NB4 (cell line): Measurements from ENCODE around the gene TRAM2.

Experiments
- DNase-seq: peaks from one replicate; pipeline ENCODE4 v3.0.0; 2010; ENCODE audit warnings: low read depth
- H3K4me3 ChIP-seq: one replicate; pipeline ENCODE4 v1.5.1; 2011; ENCODE audit warnings: mild to moderate bottlenecking, low read depth, low read length, moderate library complexity
- MAX ChIP-seq: IDR thresholded peaks from 2 replicates; pipeline ENCODE4 v1.6.1; 2011; ENCODE audit warnings: low read depth, low read length
- MYC ChIP-seq: IDR thresholded peaks from 2 replicates; pipeline ENCODE4 v1.6.1; 2011; ENCODE audit warnings: low read depth, low read length
- POLR2A ChIP-seq: IDR thresholded peaks from 2 replicates; pipeline ENCODE4 v1.6.1; 2011; ENCODE audit warnings: mild to moderate bottlenecking; ENCODE audit not compliant: insufficient read length; ENCODE audit errors: extremely low read depth
- TF ChIP-seq, protein P1 (sequence below): IDR thresholded peaks from one replicate; pipeline ENCODE4 v1.5.1; 2012; ENCODE audit warnings: low read depth, low read length

Gene TRAM2

GRCh38 chr6:52590152-52590891 lies 13.5 kb upstream of the TRAM2 start:
- no peak for DNase-seq
- H3K4me3 ChIP-seq: no peak overlapping the region
- TF ChIP-seq, protein P1, sequence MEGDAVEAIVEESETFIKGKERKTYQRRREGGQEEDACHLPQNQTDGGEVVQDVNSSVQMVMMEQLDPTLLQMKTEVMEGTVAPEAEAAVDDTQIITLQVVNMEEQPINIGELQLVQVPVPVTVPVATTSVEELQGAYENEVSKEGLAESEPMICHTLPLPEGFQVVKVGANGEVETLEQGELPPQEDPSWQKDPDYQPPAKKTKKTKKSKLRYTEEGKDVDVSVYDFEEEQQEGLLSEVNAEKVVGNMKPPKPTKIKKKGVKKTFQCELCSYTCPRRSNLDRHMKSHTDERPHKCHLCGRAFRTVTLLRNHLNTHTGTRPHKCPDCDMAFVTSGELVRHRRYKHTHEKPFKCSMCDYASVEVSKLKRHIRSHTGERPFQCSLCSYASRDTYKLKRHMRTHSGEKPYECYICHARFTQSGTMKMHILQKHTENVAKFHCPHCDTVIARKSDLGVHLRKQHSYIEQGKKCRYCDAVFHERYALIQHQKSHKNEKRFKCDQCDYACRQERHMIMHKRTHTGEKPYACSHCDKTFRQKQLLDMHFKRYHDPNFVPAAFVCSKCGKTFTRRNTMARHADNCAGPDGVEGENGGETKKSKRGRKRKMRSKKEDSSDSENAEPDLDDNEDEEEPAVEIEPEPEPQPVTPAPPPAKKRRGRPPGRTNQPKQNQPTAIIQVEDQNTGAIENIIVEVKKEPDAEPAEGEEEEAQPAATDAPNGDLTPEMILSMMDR: no peak
- TF ChIP-seq MYC: no peak
- TF ChIP-seq MAX: no peak

DNA sequence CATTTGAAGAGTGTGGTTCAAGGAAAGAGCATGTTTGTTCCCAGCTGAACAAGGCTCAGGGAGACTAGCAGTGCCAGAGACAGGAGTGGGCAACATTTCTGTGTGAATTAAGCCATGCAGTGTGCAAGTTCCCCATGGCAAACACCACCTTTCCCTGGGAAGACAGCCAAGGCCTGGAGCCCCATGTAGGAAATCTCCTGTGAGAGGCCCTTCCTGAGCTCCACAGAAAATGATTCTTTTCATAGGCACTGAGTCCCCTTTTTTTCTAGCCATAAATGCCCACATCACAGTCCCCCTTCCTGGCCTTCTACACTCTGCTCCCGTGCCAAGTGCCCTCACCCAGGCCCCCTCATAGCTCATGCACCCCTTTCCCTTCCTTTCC lies 11.8 kb upstream of the TRAM2 start:
- no peak for DNase-seq
- H3K4me3 ChIP-seq: no peak overlapping the region
- TF ChIP-seq MAX: no peak
- TF ChIP-seq POLR2A: no peak
- TF ChIP-seq MYC: no peak
- TF ChIP-seq, protein P1: no peak

DNA sequence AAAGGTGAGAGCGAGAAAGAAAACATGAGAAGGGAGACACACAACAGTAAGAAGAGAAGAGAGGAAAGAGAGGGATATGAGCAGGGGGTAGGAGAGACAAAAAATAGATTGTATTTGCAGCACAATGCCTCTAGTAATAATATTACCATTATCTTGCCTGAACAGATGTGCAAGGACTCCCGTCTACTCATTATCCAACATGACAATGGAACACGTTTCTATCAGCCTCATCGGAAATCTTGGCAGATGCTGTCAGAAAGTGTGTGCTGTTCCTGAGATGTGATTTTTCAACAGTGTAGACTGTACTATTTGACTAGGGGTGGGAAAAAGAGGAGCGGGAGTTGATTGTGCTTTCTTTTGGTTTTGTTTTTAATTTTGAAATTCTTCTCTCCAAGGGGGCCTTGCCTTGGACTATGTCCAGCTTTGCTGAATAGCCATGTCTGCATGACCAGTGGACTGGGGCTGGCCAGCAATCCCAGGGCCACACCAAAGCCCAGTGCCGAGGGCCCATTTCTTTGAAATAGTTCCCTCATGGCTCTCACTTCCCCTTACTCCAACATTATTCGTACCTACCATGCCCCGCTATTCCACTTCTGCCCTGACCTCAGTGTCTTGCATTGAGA lies 11.3 kb upstream of the TRAM2 start:
- no peak for TF ChIP-seq MYC
- no peak for TF ChIP-seq POLR2A
- TF ChIP-seq MAX: no peak
- TF ChIP-seq, protein P1: no peak
- no peak for DNase-seq
- no peak overlapping the region for H3K4me3 ChIP-seq

GRCh38 chr6:52587001-52587400 lies 10.1 kb upstream of the TRAM2 start:
- DNase-seq: no peak
- H3K4me3 ChIP-seq: no peak overlapping the region

GRCh38 chr6:52584203-52584602 lies 7.3 kb upstream of the TRAM2 start:
- DNase-seq: no peak
- H3K4me3 ChIP-seq: no peak overlapping the region
- TF ChIP-seq, protein P1: no peak
- no peak for TF ChIP-seq POLR2A
- TF ChIP-seq MYC: no peak
- TF ChIP-seq MAX: no peak

More at GRCh38 chr6:52587001-52587400, 10.1 kb upstream of the TRAM2 start:
- no peak for TF ChIP-seq MAX
- TF ChIP-seq MYC: no peak
- TF ChIP-seq, protein P1: no peak
